ENCODE results near the gene MPHOSPH6.
"Not testable (repeated sequence)": the region's sequence is repeated elsewhere in the genome, so short reads cannot be mapped to it uniquely, and the experiment has no call there.

Gene MPHOSPH6

DNA sequence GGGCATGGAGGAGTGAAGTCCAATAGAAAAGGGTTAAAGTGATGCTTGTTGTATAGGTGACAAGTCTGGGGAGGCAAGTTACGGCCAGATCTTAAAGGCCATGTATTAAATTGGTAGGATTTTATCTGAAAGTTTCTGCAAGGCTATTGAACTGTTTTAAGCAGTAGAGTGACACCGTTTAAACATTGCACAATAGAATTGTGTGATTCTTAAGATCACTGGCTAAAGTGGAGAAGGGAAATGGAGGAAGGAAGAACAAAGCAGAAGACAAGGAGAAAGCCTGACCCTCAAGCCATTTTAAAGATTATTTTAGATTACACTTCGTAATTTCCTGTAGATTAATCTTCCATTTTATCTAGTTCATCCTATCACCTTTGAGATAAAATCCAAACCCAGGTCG lies 5.6 kb upstream of the MPHOSPH6 start:
- no peak for DNase-seq (ENCODE audit: low spot score)

DNA sequence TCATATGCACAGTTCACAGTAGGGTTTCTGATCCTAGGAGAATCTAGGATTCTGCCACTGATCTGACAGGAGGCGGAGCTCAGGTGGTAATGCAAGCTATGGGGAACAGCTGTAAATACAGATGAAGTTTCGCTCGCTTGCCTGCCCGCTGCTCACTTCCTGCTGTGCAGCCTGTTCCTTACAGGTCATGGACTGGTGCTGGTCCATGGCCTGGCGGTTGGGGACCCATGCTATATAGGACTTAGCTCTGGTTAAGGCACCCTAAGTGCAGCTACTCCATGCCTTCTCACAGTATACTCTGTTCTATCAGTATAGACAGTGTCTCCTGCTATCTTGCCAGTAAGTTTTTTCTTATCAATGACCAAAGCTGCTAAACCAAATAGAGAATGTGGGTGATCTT lies 2.4 kb downstream of the MPHOSPH6 start:
- no peak for DNase-seq (ENCODE audit: low spot score)

DNA sequence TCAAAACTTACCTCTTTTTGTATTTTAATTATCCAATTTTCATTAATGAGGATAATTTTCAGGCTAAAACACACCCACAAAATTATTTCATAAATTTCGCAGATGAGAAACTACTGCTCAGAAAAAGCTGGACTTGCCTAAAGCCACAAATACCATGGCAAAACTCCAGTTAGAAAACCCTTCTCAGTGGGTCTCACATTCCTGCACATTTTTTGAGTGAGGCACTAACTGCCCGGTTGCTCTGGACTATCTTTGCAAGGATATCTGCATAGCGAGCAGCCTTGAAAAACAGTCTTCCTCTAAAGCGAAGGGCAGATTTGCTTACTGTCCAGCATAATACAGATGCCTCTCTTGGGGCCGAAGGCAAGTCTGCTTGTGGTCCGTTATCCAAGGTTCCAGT lies 9.8 kb downstream of the MPHOSPH6 start:
- DNase-seq (ENCODE audit: low spot score) = no peak

DNA sequence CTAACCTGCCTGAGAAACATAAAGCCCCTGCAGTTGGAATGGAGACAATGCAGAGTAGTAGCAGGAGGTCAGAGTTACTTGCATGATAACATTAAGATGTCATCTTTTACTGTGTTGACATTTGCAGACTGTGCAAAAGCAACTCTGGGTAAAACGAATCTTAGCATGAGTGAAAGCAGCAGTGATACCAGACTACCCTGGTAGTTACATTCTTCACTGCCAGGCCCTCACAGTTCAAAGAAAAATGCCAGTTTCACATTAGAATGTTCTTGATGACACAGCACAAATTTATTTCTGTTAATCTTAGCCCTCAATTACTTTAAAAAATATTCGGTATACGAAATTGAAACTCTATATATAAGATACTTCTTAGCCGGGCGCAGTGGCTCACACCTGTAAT lies 12.2 kb downstream of the MPHOSPH6 start:
- DNase-seq (ENCODE audit: low spot score) = no peak

DNA sequence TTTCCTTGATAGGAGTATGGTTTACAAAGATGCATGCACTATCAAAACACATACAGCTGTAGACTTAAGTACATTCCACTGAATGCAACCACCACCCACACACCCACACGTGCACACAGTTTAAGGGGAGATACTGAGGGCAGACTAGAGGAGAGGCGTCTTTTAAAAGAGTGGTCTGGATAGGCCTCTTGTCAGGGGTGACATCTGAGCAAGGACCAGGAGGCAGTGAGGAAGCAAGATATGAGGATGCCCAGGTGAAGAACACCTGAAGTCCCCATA lies 12.6 kb downstream of the MPHOSPH6 start:
- DNase-seq (ENCODE audit: low spot score) = no peak

DNA sequence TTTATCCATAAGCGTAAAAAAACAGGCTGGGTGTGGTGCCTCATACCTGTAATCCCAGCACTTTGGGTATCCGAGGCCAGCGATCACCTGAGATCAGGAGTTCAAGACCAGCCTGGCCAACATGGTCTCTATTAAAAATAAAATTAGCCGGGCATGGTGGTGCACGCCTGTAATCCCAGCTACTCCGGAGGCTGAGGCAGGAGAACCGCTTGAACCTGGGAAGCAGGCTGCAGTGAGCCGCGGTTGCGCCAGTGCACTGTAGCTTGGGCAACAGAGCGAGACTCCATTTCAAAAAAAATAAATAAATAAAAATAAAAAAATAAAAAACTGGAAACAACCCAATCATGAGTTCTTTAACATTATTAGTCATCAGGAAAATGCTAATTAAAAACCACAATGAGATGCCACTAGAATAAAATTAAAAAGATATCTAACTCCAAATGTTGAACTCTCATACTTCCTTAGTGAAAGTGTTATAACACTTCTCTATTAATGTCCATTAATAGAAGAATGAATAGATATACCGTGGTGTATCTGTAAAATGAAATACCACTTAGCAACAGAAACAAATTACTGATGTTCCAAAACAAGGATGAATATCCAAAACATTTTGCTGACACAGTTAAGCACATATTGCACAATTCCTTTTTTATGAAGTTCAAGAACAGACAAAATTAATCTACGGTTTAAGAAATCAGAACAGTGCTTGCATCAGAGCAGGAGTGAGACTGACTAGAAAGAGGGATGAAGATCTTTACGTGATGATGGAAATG lies 13.1 kb downstream of the MPHOSPH6 start:
- no peak for DNase-seq (ENCODE audit: low spot score)

DNA sequence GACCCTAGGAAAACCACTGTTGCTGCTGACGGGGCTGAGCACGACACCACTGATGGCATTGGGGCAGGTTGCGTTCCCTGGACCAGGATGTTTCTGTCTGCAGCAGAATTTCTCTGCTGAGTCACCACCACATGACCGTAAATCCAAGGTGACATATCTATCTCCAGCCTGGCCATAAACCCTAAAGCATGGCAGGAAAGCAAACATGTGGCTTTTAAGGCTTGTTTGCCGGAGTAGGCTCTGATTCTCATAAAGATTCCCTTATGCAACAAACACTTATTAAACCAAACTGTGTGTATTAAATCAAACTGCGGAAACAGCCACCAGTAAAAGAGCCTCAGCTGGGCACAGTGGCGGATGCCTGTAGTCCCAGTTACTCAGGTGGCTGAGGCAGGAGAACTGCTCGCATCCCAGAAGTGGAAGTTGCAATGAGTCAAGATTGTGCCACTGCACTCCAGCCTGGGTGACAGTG lies 17.3 kb downstream of the MPHOSPH6 start:
- DNase-seq (ENCODE audit: low spot score) = no peak

DNA sequence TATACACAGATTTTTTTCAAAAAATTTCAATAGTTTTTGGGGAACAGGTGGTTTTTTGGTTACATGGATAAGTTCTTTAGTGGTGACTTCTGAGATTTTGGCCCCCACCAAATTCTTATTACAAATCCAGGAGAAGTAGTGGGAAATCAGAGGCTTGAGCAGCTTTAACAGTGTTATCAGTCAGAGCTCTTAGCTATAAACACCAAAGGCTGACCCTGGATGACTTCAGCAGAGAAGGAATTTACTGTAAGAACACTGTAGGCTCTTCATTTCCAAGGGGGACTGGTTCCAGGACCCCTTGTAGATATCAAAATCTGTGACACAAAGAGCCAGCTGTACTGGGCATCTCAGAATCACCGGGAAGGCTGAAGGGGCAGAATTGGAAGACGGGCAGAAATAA lies 17.8 kb downstream of the MPHOSPH6 start:
- DNase-seq (ENCODE audit: low spot score) = no peak

DNA sequence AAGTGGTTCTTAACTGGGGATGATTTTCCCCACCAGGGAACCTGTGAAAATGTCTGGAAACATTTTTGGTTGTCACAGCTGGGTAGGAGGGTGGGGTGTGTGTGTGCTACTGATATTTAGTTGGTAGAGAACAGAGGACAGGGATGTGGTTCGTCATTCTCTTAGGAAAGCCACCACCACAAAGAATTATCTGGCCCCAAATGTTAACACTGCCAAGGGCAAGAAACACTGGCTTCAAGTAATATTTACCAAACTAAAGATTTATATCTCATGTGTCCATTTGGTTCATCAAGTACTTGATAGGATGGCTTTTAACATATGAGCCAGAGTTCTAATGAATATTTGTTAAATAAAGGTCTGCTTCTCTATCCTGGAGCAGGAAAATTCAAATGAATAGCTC lies 19.5 kb downstream of the MPHOSPH6 start:
- DNase-seq (ENCODE audit: low spot score) = no peak

DNA sequence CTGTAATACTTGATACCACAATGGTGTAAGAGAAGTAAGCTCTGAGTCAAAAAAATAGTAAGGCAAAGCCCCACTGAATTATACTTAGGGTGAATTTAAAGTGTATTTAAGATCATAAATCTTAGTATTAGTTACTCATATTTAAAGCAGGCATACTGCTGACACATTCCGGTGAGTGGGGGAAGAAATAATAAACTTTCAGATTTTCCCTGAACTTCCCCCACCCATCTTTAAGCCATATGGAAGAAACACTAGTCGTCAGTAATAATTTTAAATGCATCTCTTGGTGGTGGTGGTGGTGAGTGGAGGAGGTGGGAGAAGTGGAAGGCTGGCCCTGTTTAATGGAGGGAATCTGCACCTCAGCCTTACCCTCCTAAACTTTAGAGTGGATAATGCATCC lies 20.5 kb downstream of the MPHOSPH6 start:
- no peak for DNase-seq (ENCODE audit: low spot score)

DNA sequence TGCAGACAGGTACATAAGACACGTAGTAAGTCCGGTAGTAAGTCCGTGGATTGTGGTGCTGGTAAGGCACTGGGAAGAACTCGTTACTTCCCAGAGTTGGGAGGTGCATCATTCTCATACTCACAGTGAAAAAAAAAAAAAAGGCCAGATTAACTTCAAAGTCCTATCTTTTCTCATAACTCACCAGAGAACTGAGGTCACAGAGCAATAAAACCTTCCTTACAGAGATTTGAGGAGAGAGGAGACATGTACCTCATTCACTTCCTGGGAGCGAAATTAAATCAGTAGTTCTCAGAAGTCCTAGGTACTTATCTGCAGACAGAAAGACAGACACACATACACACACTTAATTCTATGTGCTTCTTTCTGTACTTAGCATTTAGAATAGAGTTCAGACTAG lies 22.5 kb downstream of the MPHOSPH6 start:
- no peak for DNase-seq (ENCODE audit: low spot score)

DNA sequence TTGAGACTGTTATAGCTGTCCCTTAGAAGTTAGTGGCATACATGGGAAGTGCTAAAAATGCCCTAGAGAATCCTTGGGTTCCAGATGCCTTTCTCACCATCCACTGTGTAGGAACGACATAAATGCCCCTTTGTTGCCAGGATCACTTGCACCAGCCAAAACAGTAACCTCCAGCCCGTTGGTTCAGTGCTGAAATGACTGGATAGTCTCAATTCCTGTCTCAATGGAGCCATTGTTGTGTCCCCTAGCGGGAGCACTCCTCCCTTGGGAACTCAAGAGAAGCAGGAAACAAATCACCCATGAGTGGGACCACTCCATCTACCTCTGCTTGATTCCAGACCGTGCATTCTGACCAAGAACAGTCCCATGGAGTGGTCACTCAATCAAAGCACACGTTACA lies 23.1 kb downstream of the MPHOSPH6 start:
- DNase-seq (ENCODE audit: low spot score) = peak; percentile 82

DNA sequence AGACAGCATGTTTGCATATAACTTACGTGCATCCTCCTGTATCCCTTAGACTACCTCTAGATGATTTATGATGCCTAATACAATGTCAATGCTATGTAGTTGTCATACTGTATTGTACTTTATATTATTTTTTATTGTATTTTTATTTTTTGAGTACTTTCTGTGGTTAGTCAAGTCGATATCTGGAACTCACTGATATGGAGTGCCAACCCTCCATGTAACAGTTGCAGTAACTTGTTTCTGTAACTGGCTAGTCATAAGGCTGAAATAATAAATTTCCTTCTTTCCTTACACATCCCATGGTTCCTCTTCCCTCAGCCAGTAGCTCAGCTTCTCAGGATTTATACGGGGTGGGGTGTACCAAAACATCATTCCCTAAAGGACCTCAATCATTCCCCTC lies 23.5 kb downstream of the MPHOSPH6 start:
- no peak for DNase-seq (ENCODE audit: low spot score)

DNA sequence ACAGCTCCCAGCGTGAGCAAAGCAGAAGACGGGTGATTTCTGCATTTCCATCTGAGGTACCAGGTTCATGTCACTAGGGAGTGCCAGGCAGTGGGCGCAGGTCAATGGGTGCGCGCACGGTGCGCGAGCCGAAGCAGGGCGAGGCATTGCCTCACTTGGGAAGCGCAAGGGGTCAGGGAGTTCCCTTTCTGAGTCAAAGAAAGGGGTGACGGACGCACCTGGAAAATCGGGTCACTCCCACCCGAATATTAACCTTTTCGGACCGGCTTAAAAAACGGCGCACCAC lies 30.8 kb downstream of the MPHOSPH6 start:
- DNase-seq (ENCODE audit: low spot score) = not testable (repeated sequence)

DNA sequence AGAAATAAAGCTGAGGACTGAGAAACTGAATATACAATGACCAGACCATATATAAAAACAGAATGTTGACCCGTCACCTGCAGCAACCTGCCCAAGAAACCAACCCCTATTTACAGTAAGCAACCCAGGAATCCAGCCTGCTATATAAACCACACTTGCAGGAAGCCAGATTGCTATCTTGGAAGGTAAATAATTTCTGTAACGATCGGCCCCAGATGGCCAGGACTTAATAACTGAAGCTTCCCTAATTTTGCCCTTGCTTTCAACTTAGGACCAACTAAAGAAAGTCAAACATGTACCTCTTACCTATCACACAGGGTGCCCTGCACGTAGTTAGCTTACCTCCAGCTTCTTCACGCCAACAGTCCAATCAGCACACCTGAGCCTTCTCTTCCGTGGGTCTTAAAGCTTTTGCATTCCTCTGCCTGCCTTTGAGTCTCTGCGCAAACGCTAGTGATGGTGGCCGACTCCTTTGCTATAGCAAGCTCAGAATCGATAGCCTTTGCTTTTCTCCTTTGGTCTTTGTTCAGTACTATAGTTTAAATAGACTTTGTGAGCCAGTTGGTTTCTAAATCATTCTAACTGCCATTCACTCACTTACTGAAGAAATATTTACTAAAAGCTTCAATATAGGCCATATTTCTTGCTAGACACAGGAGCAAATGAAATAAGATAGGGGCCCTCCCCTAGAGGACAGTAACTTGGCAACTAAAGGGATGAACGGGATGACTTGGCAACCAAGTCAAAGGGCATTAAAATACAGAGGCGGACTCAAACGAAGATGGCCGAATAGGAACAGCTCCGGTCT lies 31.3 kb downstream of the MPHOSPH6 start:
- no peak for DNase-seq (ENCODE audit: low spot score)

DNA sequence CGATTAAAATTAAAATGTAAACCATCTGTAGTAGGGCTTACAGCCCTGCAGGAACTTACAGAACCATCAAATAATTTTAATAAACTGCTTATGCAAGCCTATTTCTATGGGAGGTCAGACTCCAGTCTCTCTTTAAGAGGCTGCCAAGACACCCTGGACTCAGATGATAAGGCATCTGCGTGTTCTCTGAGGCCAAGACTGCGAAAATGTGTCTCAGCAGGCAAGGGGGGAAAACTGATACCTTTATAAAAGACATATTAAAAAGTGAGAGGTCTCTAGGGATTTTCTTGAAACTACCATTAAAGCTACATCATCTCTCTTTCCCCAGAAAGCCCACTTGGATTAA lies 32.2 kb downstream of the MPHOSPH6 start:
- no peak for DNase-seq (ENCODE audit: low spot score)

DNA sequence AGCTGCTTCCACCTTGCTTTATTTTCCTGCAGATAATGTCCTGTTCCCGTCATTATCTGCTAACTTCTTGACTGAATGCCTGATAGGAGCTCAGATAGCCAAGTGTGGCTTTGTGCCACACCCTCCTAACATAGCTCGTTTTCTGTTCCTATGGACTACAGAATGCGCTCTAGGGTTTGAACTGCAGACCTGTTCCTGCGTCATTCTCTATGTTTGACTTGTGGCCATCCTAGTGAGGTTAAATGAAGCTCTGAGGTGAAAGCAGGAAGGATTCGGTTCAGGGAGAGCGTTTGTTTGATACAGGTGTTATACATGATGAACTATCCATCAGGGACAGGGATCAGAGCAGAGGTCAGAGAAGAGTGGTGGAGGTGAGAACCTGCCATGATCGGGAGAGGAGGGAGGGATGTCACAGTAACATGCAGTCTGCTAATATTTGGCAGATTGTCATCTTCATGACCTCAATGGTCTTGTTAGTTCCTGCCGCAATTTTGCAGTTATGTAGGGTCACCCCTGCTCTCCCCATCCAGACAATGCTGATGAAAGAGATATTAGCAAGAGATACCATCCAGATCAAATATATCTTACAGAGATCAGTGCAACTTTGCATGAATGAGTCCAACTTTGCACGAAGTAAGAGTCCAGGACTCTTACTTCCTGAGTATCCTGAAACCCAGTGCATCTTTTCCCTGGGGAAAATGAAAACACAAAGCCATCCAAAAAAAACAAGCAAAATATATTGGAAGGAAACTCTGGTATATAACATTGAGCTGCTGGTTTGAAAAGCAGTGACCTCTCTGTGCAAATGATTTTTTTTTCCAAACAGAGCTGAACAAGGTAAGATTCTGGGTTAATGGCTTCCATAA lies 32.8 kb downstream of the MPHOSPH6 start:
- no peak for DNase-seq (ENCODE audit: low spot score)

DNA sequence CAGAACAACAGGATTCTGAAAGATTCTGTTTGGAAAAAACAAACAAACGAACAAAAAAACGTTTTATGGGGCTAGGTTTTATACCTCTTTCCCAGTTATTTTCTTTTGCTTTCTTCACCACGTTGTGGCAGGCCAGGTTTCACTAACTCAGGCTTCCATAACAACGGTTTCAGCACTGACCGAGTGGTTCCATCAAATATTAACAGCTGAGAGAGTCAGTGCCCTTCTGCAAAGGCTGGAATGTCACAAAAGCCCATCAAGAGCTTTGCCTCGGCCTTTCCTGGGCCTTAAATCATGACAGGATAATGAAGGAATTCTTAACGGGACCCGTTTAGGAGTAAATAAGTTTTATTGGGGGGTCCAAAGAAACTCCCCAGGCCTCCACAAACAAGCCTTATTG lies 34.2 kb downstream of the MPHOSPH6 start:
- no peak for DNase-seq (ENCODE audit: low spot score)

DNA sequence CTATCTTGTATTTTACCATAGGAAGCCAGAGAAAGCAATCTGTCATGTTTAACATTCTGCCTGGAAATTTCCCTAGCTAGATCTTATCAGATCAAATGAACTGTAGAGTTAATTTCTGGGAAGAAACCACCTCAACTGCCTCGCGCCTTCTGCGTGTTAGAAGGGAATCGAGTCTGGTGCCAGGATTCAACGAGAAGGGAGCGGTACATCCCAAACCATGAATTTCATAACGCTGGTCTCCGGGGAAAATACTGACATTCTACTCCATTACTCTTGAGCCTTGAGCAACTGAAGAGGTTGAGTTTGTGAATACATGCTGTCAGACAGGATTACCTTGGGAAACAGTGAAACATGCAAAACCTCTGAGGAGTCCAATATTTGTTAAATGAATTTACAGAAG lies 35.2 kb downstream of the MPHOSPH6 start:
- DNase-seq (ENCODE audit: low spot score) = no peak

DNA sequence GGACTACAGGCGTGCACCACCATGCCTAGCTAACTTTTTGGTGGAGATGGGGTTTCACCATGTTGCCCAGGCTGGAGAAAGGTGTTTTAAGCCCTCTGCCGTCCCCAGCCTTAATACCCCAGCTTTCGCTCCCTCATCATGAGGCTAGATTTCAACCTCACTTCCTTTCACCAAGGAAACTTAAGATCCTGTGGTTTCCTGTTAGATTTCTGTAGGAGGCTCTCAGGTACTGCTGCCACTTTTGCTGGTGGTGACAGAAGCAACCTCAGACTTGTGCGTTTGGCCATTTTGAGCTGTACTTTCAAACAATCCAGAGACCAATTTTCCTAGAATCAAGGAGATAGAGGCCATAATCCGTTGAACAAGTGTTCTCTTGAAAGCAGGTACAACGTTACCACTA lies 36.2 kb downstream of the MPHOSPH6 start:
- no peak for DNase-seq (ENCODE audit: low spot score)

DNA sequence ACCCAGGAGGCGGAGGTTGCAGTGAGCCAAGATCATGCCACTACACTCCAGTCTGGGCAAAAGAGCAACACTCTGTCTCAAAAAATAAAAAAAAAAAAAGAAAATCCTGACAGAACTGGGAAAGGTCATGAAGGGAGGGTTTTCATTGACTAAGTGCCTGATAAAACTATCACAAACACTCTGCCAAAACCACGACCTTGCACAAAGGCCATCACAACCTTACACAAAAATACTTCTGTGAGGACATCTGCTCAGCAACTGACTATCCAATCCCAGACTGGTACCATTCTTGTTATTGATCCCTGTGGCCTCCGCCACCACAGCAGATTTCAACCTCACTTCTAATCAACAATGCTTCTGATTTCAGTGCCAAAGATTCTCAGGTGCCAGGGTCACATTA lies 40.1 kb downstream of the MPHOSPH6 start:
- DNase-seq (ENCODE audit: low spot score) = no peak

DNA sequence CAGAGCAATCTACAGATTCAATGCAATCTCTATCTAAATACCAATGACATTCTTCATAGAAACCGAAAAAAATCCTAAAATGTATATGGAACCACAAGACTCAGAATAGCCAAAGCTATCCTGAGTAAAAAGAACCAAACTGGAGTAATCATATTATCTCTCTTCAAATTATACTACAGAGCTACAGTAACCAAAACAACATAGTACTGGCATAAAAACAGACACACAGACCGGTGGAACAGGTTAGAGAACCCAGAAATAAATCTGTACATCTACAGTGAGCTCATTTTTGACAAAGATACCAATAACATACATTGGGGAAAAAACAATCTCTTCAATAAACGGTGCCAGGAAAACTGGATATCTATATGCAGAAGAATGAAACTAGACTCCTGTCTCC lies 45.4 kb downstream of the MPHOSPH6 start:
- DNase-seq (ENCODE audit: low spot score) = no peak

DNA sequence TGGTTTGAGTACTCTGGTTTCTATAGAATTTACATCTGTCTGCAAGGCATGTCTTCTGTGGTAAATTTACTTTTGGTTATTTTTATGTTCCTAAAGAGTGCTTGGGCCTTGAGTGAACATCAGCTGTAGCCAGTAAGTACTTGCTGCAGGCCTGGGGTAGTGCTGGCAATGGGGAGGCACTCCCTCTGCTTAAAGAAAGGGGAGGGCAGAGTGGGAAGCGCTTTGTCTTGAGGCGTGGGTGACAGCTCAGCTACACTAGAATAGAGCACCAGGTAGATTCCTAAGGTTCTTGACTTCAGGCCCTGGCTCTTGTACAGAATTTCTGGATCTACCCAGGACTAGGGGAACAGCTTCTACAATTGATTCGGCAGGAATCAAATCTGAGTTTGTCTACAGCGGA lies 50.6 kb downstream of the MPHOSPH6 start:
- DNase-seq (ENCODE audit: low spot score) = no peak
